ENCODE results near the gene MGLL.

Gene MGLL

DNA sequence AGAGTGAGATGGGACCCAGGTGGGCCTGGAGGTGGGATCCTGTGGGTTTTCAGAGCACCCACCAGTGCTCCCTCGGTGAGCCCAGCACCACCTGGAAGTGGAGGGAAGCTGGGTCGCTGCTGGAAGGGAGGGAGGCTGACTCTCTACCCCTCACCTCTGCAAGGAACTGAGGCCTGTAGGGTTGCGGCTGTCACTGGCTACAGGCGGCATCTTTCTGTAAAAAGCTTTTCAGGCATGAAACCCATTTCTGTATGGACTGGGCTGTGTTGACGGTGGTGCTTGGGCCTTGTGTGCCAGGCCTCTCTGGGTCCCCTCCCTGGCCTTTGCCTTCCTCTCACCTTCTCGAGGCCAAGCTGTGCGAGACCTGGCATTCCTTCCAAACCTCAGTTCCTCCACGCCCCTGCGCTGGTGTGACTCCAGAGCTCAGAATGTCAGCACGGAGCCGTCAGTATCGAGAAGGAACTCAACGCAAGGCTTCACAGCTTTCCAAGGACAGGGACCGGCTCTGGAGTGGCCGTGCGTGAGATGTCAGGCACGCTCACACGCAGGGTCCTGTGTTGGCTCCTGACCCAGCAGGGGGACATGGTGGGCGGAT is 133.0 kb downstream of the MGLL start:
- Histone ChIP-seq H3K36me3 (ENCODE audit: insufficient read depth) (no peaks in the 10 kb centered on the region), H4K20me1 (ENCODE audit: insufficient read depth) (no peaks in the 10 kb centered on the region), H3K4me3 (IDR thresholded peaks at IDR 0.05; ENCODE audit: insufficient read depth, low read depth, low read length) (no peak overlapping the region), H3K4me2 (no peak overlapping the region), H3K27ac (no peak overlapping the region), H3K4me1 (ENCODE audit: low read depth, poor library complexity, severe bottlenecking) (no peaks in the 10 kb centered on the region), H3K9ac (no peak overlapping the region), H3K27me3 (ENCODE audit: insufficient read depth, low read depth) (no peaks in the 10 kb centered on the region), H2AFZ (ENCODE audit: low read depth) (no peak overlapping the region), H3K79me2 (ENCODE audit: insufficient read depth, low read depth) (no peaks in the 10 kb centered on the region)
- TF ChIP-seq, protein P1, sequence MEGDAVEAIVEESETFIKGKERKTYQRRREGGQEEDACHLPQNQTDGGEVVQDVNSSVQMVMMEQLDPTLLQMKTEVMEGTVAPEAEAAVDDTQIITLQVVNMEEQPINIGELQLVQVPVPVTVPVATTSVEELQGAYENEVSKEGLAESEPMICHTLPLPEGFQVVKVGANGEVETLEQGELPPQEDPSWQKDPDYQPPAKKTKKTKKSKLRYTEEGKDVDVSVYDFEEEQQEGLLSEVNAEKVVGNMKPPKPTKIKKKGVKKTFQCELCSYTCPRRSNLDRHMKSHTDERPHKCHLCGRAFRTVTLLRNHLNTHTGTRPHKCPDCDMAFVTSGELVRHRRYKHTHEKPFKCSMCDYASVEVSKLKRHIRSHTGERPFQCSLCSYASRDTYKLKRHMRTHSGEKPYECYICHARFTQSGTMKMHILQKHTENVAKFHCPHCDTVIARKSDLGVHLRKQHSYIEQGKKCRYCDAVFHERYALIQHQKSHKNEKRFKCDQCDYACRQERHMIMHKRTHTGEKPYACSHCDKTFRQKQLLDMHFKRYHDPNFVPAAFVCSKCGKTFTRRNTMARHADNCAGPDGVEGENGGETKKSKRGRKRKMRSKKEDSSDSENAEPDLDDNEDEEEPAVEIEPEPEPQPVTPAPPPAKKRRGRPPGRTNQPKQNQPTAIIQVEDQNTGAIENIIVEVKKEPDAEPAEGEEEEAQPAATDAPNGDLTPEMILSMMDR (conservative IDR thresholded peaks at IDR 0.05; ENCODE audit: low read depth, low read length) = no peak

DNA sequence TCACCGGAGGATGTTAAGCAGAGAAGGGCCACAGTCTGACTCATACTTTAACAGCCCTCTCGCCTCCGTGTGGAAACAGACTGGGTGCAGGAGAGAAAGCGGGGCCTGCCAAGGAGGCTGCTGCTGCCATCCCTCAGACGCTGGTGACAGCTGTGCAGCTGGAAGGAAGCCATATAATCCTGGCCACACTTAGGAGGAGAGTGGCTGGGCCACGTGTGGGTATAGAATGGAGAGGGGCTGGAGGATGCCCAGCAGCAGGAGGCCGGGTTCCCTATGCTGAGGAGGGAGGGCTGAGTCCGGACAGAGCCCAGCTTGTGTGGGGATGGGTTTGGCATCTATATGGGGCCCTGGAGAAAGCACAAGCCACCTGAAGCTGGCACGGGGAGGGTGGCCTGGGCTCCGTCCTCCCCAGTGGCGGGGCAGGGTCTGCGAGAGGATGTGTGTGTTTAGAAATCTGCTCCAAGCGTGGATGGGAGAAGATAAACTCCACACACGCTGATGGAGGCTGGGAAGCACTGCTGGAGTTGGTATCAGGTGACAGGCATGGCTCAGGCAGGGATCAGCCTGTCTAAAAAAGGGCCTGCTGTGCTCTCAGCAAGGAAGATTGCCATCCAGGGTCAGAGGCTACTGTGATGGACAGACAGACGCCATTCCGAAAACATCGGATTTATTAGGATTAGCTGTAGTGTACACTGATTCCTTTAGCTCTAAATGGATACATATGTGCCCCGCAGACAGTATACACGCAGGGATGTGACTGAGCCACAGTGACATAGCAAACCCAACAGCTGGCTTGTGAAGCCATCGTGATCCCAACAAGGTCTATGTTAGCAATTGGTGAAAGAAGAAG is 133.7 kb downstream of the MGLL start:
- TF ChIP-seq, protein P1 (conservative IDR thresholded peaks at IDR 0.05; ENCODE audit: low read depth, low read length) = no peak
- no peaks in the 10 kb centered on the region for H4K20me1 ChIP-seq (ENCODE audit: insufficient read depth)
- H3K27ac ChIP-seq = no peak overlapping the region
- no peak overlapping the region for H3K4me3 ChIP-seq (IDR thresholded peaks at IDR 0.05; ENCODE audit: insufficient read depth, low read depth, low read length)
- no peaks in the 10 kb centered on the region for H3K4me1 ChIP-seq (ENCODE audit: low read depth, poor library complexity, severe bottlenecking)
- no peak overlapping the region for H3K4me2 ChIP-seq
- H3K36me3 ChIP-seq (ENCODE audit: insufficient read depth) = no peaks in the 10 kb centered on the region
- H3K27me3 ChIP-seq (ENCODE audit: insufficient read depth, low read depth) = no peaks in the 10 kb centered on the region
- no peaks in the 10 kb centered on the region for H3K79me2 ChIP-seq (ENCODE audit: insufficient read depth, low read depth)
- no peak overlapping the region for H2AFZ ChIP-seq (ENCODE audit: low read depth)
- no peak overlapping the region for H3K9ac ChIP-seq

DNA sequence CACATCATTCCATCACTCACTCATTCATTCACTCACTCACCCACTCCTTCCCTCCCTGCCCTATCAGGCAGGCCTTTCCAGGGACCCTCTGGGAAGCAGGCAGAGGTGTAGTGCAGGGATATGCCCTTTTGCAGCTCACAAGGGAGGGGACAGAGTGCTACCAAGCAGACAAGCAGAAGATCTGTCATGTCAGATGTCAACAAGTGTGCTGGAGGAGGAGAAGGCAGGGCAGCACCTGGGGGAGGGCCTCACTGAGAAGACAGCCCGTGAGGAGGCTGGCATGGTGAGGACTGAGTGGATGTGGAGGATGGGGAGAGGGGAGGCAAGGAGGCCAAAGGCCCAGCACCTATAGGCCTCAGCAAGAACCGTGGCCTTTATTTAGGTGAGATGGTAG is 134.3 kb downstream of the MGLL start:
- H3K79me2 ChIP-seq (ENCODE audit: insufficient read depth, low read depth) = no peaks in the 10 kb centered on the region
- no peaks in the 10 kb centered on the region for H4K20me1 ChIP-seq (ENCODE audit: insufficient read depth)
- H3K9ac ChIP-seq = no peak overlapping the region
- TF ChIP-seq, protein P1 (conservative IDR thresholded peaks at IDR 0.05; ENCODE audit: low read depth, low read length) = no peak
- H2AFZ ChIP-seq (ENCODE audit: low read depth) = no peak overlapping the region
- H3K4me2 ChIP-seq = no peak overlapping the region
- H3K27ac ChIP-seq = no peak overlapping the region
- H3K36me3 ChIP-seq (ENCODE audit: insufficient read depth) = no peaks in the 10 kb centered on the region
- no peaks in the 10 kb centered on the region for H3K27me3 ChIP-seq (ENCODE audit: insufficient read depth, low read depth)
- H3K4me3 ChIP-seq (IDR thresholded peaks at IDR 0.05; ENCODE audit: insufficient read depth, low read depth, low read length) = no peak overlapping the region
- H3K4me1 ChIP-seq (ENCODE audit: low read depth, poor library complexity, severe bottlenecking) = no peaks in the 10 kb centered on the region

DNA sequence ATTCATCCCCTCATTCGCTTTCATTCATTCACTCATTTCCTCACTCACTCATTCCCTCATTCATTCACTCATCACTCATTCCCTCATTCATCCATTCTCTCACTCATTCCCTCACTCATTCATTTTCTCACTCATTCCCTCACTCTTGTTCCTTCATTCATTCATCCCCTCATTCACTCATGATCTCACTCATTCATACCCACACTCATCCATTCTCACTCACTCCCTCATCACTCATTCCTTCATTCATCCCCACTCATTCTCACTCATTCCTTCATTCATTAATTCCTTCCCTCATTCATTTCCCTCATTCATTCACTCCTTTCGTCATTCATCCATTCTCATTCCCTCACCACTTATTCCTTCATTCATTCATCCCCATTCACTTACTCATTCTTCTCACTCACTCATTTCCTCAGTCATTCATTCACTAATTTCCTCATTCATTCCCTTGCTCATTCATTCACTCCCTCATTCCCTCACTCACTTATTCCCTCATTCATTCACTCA is 135.0 kb downstream of the MGLL start:
- Histone ChIP-seq H3K79me2 (ENCODE audit: insufficient read depth, low read depth) (no peaks in the 10 kb centered on the region), H4K20me1 (ENCODE audit: insufficient read depth) (no peaks in the 10 kb centered on the region), H3K4me3 (IDR thresholded peaks at IDR 0.05; ENCODE audit: insufficient read depth, low read depth, low read length) (no peak overlapping the region), H3K27me3 (ENCODE audit: insufficient read depth, low read depth) (no peaks in the 10 kb centered on the region), H3K9ac (no peak overlapping the region), H3K27ac (no peak overlapping the region), H2AFZ (ENCODE audit: low read depth) (no peak overlapping the region), H3K4me2 (no peak overlapping the region), H3K36me3 (ENCODE audit: insufficient read depth) (no peaks in the 10 kb centered on the region), H3K4me1 (ENCODE audit: low read depth, poor library complexity, severe bottlenecking) (no peaks in the 10 kb centered on the region)
- TF ChIP-seq, protein P1 (conservative IDR thresholded peaks at IDR 0.05; ENCODE audit: low read depth, low read length) = no peak

Measured in KMS-11 (cell line).